DMS53 treated with DMSO at 0.1 percent for 48 hours (cell line): ENCODE data around the gene IL17REL.
A peak's percentile ranks its signal among the peaks of the same experiment; 100 is the strongest.

ENCODE experiments used
- DNase-seq: peaks from one replicate; lab custom pipeline; 2025; ENCODE audit not compliant: unreplicated experiment; lab: John Stamatoyannopoulos, UW

IL17REL gene

DNA sequence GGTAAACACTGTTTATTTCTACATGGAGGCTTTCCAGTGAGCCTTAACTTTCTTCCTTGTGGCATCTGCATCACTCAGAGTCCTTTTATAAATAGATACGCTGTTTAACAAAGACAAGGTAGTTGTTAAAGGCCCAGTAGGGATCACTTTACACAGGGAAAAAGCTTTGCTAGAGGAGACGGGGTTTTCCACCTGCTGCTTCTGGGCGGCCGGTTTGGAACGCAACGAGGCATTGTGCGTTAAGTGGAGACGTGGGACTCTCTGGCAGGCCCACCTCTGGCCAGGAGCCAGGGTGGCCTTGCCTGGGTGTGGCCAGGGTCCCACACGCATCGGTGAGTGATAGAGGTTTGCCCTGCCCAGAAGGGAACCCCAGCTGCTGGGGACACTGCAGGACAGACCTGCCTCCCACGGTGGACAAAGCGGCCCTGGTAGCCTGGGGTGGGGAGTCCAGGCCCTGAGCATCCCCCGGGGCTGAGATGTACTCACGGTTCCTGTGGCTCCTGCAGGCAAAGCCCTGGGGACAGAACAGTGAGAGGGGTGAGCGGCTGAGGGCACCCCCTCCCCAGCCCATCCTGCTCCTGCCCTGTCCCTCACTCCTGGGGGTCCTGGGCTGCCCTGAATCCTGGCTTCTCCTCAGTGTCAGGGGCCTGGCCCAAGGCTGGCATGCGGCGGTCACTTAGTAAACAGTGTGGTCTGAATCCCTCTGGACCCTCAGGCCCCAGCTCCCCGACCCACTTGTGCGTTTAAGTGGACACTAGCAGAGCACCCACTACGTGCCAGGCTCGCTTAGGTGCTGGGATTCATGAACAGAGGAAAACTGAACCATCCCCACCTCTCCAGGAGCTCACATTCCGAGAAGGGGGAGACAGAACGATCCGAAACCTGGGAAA is 4.2 kb downstream of the IL17REL start:
- DNase-seq, result no peak

DNA sequence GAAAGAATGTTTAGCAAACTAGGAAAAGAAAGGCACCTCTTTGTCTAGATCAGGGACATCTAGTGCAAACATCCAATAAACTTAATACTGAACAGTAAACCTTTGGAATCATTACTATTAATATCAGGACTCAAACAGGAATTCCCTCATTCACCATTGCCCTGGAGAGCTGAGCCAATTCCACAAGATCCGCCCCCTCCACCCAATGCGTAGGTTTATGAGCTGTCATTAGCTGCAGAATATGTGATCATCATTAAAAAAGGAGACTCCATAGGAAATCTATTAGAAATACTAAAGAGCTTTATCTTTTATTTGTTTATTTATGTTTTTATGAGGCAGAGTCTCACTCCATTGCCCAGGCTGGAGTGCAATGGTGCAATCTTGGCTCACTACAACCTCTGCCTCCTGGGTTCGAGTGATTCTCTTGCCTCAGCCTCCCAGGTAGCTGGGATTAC is 5.5 kb downstream of the IL17REL start:
- no peak for DNase-seq

DNA sequence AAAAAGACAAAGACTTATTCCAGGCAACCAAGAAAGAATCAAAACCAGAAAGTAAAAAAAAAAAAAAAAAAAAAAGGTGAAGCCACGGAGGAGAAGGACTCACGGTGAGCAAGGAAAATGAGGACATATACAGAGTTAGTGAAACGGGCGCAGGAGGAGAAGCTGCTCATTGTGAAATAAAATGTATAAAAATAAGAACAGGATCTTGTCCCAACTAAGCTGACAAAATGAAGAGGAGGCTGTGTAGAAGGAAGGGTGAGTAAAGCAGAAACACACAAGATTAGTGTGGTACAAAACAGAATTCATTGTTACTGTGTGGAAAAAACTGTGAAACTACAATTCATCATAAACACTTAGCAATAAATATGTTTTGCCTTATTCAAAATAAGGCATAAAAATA is 7.6 kb downstream of the IL17REL start:
- DNase-seq, result no peak

DNA sequence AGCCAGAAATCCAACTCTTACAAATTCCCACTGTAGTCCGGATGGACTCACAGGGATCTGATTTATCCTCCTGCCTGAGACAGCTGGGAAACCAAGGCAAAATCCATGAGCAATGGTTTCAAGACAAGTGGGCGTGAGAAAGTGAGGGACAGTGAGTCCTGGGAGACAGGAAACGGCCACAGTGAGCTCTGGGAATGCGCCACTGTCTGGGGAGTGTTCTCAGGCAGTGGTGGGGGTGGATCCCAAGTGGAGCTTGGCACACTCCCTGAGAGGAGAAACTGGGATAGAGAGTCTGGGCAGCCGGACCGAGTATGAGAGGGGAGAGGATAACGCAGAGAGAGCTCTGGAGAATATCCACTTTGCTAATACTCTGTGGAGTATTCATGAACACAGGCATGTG is 9.8 kb downstream of the IL17REL start:
- no peak for DNase-seq

DNA sequence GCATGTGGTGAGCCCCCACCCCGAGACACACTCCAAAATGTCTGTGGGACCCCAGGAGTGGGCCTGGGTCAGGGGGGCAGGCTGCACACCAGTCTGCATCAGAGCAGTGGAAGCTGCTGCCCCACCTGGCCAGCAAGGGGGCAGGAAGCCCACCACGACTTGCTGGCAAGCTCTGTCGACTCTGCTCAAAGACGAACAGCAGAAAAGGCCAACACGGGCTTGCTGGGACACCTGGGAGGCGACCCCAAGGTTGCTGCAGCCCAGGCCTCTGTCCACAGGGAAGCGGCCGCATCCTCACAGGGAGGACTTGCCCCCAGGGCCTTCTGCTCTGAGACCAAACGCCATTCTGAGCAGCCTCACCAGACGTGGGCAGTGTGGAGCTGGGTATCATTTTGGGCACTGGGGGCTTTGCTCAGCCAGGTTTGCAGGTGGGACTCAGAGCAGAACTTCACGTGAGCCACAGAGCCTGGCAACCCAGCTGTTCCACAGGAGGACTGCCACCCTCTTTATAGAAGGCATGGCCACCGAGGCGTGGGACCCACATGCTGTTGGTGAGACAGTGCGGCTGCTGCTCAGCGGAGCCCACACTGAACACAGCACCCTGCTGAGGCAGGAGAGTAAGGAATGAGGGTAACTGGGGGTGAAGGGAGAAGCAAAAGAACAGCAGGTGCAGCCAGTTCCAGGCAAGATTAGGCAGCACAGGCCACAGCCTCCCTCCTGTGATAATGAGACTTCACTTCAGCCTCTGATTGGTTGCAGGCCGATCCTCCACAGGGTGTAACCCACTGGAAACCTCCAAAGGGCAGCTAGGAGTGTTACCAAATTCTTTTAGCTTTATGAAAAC is 11.0 kb downstream of the IL17REL start:
- no peak for DNase-seq

DNA sequence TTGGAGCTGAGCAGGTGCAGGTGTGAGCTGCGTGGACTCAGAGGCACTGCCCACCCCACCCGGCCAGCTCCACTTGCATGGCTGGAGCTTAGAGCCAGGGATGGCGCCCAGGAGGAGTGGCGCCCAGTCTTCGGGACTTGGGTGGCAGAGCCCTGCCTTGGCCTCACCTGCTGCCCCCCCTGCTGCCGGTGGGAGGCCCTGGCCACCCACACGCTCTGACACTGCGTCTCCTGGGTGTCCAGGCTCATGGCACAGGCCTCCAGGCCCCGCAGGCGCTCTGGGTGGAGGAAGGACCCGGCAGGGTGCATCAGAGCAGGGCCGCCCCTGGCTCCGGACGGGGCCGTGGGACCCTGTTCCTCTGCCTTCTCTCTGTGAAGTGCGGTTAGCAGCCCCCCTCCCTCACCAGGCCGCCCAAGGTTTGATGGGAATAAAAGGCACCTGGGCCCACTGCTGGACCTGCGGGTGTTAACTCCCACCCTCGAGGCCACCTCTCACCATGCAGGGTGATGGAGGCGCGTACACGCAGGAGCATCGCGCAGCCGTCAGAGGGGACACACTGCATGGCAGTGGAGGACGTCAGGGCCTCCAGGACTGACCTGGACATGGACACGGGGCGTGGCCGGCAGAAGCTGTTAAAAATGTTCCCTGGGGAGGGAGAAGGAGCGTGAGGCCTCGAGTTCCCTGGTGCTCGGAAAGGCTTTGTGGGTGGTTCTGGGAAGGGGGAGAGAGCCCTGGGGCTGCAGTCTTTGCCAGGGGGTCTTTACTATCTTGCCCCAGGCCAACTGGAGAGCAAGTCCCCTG is 11.8 kb downstream of the IL17REL start:
- DNase-seq, result no peak

DNA sequence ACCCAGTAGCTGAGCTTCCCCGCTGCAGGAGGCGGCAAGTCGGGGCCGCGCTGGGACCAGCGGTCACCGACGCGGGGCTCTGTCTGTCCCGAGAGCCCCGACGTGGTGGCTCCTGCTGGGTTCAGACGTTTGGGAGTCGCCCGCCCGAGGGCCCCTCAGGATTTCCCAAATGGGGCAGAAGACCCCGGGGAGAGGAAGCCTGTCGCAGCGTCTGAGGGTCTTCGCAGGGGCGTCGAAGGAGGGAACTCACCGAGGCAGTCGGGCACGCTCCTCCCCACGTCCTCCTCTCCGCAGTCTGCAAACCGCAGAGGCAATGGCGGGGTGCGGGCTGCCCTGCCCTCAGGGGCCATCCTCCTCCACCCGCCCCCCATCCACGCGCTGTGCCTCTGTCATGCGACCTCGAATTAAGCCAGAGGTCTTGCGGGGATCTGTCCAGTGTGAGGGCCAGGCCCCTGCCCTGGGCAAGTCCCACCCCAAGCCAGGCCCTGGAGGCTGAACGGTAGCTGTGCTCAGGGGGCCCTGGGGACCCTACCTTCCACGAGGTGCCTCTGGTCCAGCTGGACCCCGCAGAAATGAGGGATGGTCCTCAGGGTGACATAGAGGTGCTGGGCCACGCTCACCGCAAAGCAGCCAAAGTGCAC is 12.5 kb downstream of the IL17REL start:
- DNase-seq, result no peak

DNA sequence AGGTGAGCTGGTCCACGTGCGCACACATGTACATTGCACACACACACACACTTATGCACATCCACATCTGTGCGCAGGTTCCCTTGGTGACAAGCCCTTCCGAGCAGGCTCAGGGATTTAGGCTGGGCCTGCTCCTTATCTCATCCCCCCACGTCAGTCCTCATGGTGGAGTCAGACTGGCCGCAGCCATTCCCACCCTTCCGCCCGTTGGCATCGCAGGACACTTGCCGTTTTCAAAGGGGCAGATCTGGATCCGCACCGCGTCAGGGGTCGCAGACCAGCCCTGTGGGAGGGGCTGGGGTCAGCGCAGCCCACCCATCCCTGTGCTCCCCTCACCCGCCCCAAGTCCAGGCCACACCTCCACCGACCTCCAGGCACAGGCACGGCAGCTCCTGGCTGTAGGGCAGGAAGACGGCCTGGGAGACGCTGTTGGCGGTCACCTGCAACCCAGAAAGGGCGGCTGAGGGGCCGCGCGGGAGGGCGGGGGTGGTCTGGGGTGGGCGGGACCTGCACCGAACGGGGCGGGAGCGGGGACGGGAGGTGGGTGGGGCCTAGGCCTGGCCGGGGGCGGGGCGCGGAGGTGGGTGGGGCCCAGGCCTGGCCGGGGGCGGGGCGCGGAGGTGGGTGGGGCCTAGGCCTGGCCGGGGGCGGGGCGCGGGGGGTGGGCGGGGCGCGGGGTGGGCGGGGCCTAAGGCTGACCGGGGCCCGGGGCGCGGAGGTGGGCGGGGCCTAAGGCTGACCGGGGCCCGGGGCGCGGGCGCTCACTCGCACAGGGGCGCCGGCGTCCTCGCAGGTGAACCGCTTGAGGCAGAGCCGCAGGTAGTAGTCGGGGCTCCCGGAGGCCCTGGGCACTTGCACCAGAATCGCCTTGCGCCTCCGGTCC is 13.3 kb downstream of the IL17REL start:
- DNase-seq, result no peak

DNA sequence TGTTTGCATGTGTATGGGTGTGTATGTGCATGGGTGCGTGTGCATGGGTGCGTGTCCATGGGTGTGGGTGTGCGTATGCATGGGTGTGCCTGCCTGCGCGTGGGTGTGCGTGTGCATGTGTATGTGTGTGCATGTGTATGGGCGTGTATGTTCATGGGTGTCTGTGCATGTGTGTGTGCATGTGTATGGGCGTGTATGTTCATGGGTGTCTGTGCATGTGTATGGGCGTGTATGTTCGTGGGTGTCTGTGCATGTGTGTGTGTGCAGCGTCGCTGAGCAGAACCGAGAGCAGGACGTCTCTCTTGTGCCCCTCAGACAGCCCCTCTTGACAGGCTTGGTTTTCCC is 13.9 kb downstream of the IL17REL start:
- no peak for DNase-seq

DNA sequence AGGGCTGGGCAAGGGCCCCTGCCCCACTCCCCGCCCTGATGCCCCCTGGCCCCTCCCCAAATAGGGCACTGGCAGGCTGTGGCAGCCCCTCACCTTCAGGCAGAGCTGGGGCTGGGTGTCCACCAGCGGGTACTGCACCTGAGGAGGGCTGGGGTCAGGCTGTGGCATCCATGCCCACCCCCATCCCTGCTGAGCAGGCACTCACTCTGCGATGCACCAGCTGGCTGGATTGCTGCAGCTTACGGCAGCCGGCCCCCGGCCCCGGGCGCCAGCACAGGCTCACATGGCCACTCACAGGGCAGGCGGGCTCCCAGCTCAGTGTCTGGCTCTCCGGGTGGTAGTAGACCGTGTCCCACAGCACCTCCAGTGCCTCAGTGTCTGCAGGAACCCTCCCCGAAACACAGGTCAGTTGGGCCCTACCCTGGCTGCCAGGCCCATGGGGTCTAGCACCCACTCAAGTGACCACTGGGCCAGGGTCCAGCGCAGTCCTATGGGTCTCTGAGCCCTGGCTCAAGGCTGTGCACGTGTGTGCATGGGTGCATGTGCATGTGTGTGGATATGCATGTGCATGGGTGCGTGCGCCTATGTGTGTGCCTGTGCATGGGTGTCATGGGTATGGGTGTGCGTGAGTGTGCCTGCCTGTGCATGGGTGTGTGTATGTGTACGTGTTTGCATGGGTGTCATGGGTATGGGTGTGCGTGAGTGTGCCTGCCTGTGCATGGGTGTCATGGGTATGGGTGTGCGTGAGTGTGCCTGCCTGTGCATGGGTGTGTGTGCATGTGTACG is 14.4 kb downstream of the IL17REL start:
- DNase-seq, result no peak

DNA sequence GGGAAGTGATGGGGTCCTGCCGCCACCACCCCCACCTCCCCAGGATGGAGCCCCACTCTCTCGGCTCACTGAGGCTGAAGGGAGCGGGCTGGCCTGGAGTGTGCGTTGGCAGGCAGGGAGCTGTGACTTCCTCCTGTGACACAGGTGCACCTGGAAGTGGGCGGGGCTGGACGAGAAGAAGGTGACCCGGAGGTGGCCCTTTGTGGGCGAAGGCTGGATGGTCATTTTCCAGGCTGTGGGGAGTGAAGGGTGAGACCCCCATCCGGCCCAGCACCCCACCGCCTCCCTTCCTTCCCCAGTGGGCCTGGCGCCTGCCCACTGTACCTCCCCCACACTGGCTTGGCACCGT is 15.3 kb downstream of the IL17REL start:
- DNase-seq, result peak; percentile 15

DNA sequence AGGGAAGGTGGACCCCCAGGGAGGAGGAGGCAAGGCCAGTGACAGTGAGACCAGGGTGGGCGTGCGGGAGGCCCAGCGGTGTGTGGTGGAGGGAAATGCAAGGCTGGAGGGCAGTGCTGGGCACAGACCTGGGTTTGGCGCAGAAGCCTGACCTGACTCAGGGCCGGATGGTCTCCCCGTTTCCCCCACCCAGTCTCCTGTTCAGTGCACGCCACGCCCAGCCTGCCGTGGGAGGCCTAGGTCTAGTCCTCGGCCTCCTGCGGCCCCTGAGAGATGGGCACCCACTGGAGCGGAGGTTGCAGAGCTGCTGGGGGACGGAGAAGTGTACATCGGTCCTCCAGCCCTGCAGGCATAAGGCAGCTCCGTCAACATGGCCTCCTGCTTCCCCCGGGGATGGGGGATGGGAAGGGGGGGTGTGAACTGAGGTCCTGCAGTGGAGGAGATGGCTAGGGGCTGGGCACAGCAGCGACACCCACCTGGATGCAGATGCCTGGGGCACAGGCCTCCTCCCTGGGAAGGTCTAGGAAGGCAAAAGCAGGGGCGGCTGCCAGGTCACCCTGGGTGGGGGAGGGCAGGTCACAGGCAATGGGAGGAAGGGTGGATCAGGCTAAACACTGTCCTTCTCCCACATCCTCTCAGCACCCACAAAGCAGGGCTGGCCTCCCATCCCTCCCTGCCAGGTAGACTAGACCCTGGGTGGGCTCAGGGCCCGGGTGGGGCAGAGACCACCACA is 15.9 kb downstream of the IL17REL start:
- no peak for DNase-seq

DNA sequence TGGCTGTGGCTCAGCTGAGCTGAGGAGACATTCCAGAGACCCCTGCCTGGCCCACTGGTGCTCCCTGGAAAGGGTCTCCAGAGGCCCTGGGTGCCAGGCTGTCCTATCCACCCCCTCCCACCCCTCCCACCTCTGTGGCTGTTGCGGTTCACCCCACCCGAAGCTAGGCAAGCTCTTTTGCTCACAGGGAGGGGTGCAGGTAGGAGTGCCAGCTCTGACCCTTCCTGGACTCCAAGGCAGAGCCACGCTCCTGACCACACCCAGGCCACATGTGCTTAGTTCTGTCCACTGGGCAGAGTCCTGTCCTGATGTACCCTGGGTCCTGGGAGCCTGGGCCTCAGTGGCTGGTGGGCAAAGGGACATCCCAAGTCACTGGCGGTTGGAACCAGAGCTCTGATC is 16.4 kb downstream of the IL17REL start:
- no peak for DNase-seq

DNA sequence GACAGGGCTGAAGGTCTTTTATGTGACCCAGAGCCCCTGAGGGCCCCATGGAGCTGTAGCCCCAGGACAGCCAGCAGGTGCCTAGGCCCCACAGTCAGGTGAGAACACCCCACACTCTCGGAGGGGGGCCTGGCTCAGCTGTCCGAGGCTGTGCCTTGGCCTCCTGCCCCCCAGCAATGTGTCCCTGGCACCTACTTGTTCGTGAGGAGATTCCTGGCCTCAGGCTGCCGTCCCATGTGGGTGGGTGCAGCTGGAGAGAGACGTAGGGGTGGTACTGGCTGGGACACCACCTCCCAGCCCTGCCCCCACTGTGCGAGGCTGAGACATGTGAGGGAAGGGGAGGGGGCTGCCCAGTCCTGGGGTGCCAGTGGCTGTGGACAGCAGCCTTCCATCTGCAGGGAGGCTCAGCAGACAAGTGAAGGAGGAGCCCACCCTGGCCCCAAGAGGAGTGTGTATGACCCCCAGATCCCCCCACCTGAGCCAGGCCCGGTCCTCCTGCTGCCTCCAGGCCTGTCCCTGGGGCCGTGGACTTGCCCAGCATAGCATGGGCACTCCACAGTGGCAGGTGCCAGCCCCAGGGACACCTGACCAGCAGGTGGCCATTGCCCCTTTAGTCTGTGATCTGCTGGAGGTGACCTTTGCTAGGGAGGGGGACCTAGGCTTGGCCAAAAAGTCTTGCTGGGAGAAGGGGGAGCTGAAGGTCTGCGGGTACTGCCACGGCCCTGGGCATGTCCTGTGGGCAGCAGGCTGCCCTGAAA is 17.0 kb downstream of the IL17REL start:
- DNase-seq, result no peak

DNA sequence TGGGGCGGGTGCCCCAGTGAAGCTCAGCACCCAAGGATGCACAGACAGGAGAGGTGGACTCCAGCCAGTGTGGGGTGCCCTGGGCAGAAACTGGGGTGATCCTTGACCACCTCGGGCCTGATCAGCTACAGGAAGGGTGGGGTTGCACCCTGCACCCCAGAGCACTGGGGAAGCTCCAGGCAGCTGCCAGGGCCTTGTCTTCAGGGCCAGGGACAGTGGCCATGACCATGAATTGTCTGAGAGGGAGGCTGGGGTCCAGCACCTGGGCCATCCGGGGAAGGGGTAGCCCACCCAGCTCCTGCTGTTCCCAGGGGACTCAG is 17.6 kb downstream of the IL17REL start:
- DNase-seq, result no peak

DNA sequence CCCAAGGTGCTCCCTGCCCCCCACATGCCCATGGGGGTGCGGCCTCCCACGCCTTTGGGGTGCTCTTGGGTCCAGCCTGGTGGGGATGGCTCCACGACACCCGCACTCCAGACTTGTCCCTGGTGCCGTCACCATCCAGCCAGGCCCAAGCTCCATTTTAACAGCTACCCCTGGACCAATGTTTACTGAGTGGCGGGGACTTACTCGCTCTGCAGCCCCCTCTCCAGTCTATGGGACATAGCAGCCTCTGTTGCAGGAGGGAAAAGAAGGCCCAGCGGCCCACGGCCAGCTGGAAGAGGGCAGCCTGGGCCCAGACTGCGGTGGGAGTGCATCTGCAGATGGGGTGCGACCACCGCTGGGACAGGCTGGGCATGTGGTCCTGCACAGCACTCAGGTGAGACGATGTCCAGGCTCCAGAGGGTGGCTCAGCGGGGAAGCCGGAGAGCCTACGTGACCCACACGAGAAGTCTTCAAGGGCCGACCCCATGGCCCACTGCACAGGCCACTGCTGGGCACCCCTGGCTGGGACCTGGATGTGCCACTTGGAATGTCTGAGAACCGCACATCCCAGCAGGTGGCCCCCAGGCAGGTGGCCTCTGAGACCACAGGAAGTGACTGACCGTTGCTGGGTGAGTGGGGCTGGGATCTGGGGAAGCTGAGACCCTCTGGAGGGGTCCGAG is 18.1 kb downstream of the IL17REL start:
- DNase-seq, result no peak

DNA sequence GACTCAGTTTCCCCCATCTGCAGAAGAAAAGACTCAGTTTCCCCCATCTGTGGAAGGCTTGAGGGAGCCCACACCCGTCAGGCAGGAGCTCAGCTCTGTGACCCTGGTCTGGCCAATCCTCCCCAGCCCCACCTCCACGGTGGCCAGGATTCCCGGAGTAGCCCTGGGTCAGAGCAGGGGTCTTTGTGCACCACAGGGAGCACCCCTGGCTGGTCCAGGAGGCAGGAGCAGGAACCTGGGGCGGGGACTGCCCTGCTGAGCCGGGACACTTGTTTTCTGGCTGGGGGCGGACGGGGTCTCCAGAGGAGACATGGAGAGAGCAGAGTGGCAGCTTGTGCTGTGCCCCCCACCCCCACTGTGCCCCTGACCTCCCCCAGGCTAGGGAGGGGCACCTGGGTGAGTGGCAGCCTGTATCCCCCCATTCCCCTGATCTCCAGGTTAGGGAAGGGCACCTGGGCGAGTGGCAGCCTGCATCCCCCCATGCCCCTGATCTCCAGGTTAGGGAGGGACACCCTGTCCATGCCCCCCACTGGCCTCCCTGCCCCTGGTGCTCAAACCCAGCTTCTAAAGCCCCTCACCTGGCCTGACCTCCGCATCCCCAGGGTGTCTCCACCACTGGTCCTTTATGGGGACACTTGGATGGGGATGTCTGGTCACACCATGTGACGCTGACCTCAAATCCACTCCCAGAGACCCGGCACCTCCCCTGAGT is 18.8 kb downstream of the IL17REL start:
- DNase-seq, result no peak
